ENCODE results near the gene ZFHX3. TPM values are rescaled to one million over a fixed set of nuclear protein-coding genes. Genes with fewer than 3 reads are reported as not detected.

ZFHX3 gene
- total RNA-seq, 4 donors from 2014 or later = 36.3 to 44.0 (median 38.1) TPM

- Histone ChIP-seq H3K4me3 (no peak overlapping the region), H3K4me1 (peaks cover 0 to 28% (median 4%) of the 10 kb centered on the region in 4 donors), H3K27ac (no peak overlapping the region), H3K9me3 (no peaks in the 10 kb centered on the region), H3K27me3 (no peaks in the 10 kb centered on the region), H3K36me3 (peaks cover 0 to 21% (median 3%) of the 10 kb centered on the region in 3 donors)
- no peak for TF ChIP-seq CTCF (IDR thresholded peaks at IDR 0.05)
- TF ChIP-seq POLR2A (IDR thresholded peaks at IDR 0.05) = no peak
- no peak for TF ChIP-seq EP300 (IDR thresholded peaks at IDR 0.05)
- WGBS, 2 donors = 45 to 58% methylated on average over 10 of the region's 10 CpGs
- DNase-seq (ENCODE audit: low spot score in 2 of 2) = no peak
Measured at GRCh38 chr16:72963533-72964315, 84.2 kb downstream of the ZFHX3 start.

- WGBS, 2 donors = 85 to 89% methylated on average over 7 to 8 of the region's 8 CpGs
- no peak overlapping the region for H3K4me3 ChIP-seq
- H3K9me3 ChIP-seq = no peaks in the 10 kb centered on the region
- H3K27me3 ChIP-seq = no peaks in the 10 kb centered on the region
- no peak for DNase-seq (ENCODE audit: low spot score in 2 of 2)
- no peak for TF ChIP-seq EP300 (IDR thresholded peaks at IDR 0.05)
- TF ChIP-seq POLR2A (IDR thresholded peaks at IDR 0.05) = no peak
- no peak for TF ChIP-seq CTCF (IDR thresholded peaks at IDR 0.05)
- H3K4me1 ChIP-seq = peaks cover 0 to 21% (median 4%) of the 10 kb centered on the region in 4 donors
- no peak overlapping the region for H3K27ac ChIP-seq
- peaks cover 0 to 35% (median 3%) of the 10 kb centered on the region in 3 donors for H3K36me3 ChIP-seq
Measured at GRCh38 chr16:72962347-72962746, 85.6 kb downstream of the ZFHX3 start.

GRCh38 chr16:72961863-72962262 is 86.1 kb downstream of the ZFHX3 start:
- H3K27me3 ChIP-seq = no peaks in the 10 kb centered on the region
- peaks cover 0 to 40% (median 3%) of the 10 kb centered on the region in 3 donors for H3K36me3 ChIP-seq
- no peaks in the 10 kb centered on the region for H3K9me3 ChIP-seq
- no peak overlapping the region for H3K27ac ChIP-seq
- WGBS, 2 donors = 87 to 91% methylated on average over 9 of the region's 9 CpGs
- TF ChIP-seq CTCF (IDR thresholded peaks at IDR 0.05) = no peak
- TF ChIP-seq POLR2A (IDR thresholded peaks at IDR 0.05) = no peak
- TF ChIP-seq EP300 (IDR thresholded peaks at IDR 0.05) = no peak
- DNase-seq (ENCODE audit: low spot score in 2 of 2) = no peak
- peaks cover 0 to 21% (median 4%) of the 10 kb centered on the region in 4 donors for H3K4me1 ChIP-seq
- H3K4me3 ChIP-seq = no peak overlapping the region

GRCh38 chr16:72961115-72961832 is 86.7 kb downstream of the ZFHX3 start:
- DNase-seq (ENCODE audit: low spot score in 2 of 2) = no peak
- peaks cover 0 to 21% (median 4%) of the 10 kb centered on the region in 4 donors for H3K4me1 ChIP-seq
- H3K4me3 ChIP-seq = no peak overlapping the region
- peaks cover 0 to 45% (median 3%) of the 10 kb centered on the region in 3 donors for H3K36me3 ChIP-seq
- H3K27me3 ChIP-seq = no peaks in the 10 kb centered on the region
- TF ChIP-seq CTCF (IDR thresholded peaks at IDR 0.05) = peak in 3 of 5 experiments; percentile 8 to 29 (median 23)
- no peak for TF ChIP-seq EP300 (IDR thresholded peaks at IDR 0.05)
- no peak for TF ChIP-seq POLR2A (IDR thresholded peaks at IDR 0.05)
- no peaks in the 10 kb centered on the region for H3K9me3 ChIP-seq
- WGBS, 2 donors = 74 to 78% methylated on average over 11 to 20 of the region's 20 CpGs
- H3K27ac ChIP-seq = no peak overlapping the region

- H3K4me1 ChIP-seq = peaks cover 0 to 21% (median 4%) of the 10 kb centered on the region in 4 donors
- H3K36me3 ChIP-seq = peaks cover 0 to 52% (median 3%) of the 10 kb centered on the region in 3 donors
- WGBS, 2 donors = 92 to 95% methylated on average over 20 of the region's 20 CpGs
- TF ChIP-seq POLR2A (IDR thresholded peaks at IDR 0.05) (no peak), CTCF (IDR thresholded peaks at IDR 0.05) (no peak), EP300 (IDR thresholded peaks at IDR 0.05) (no peak)
- no peak overlapping the region for H3K27ac ChIP-seq
- H3K27me3 ChIP-seq = no peaks in the 10 kb centered on the region
- DNase-seq (ENCODE audit: low spot score in 2 of 2) = no peak
- no peaks in the 10 kb centered on the region for H3K9me3 ChIP-seq
- no peak overlapping the region for H3K4me3 ChIP-seq
Measured at GRCh38 chr16:72960101-72960500, 87.8 kb downstream of the ZFHX3 start.

Data from tibial nerve (tissue), 4 donors.